Thyroid gland (tissue), 4 donors: ENCODE data around the gene CNTN5.

Source experiments
- CTCF ChIP-seq, 6 experiments: fragments of 200-600 bp in 3 of 6; fragments of 450-650 bp in 3 of 6; sonication (generic) in 3 of 6; IDR thresholded peaks; one replicate each; pipeline ENCODE4 v1.5.1; 2016 to 2019; ENCODE audit warnings: antibody characterized with exemption in 6 of 6, mild to moderate bottlenecking in 2 of 6, inconsistent platforms in 1 of 6, moderate library complexity in 1 of 6
- POLR2A ChIP-seq, 2 donors: fragments of 450-650 bp; IDR thresholded peaks; one replicate each; pipeline ENCODE4 v1.6.1; 2017; ENCODE audit warnings: antibody characterized with exemption in 2 of 2, mild to moderate bottlenecking in 2 of 2, moderate library complexity in 1 of 2

GRCh38 chr11:100220801-100221200 is 1200.1 kb downstream of the CNTN5 start:
- TF ChIP-seq POLR2A (IDR thresholded peaks at IDR 0.05) (no peak), CTCF (IDR thresholded peaks at IDR 0.05) (no peak)
